Measurements from ENCODE around the gene MATN4.

The MATN4 gene

GRCh38 chr20:45294659-45295058 is 13.4 kb downstream of the MATN4 start:
- no peak overlapping the region for H3K27ac ChIP-seq (ENCODE audit: low read depth, low read length)
- no peaks in the 10 kb centered on the region for H3F3A ChIP-seq (ENCODE audit: insufficient read depth)
- no peaks in the 10 kb centered on the region for H3K9me3 ChIP-seq (ENCODE audit: insufficient read depth, low read length)
- no peaks in the 10 kb centered on the region for H3K9me2 ChIP-seq (replicated peaks; ENCODE audit: insufficient read depth, low read length)
- no peaks in the 10 kb centered on the region for H3K79me2 ChIP-seq (ENCODE audit: insufficient read depth, low read length)
- no peak overlapping the region for H3K4me3 ChIP-seq (ENCODE audit: insufficient read depth, low read length, poor library complexity, severe bottlenecking)
- H4K20me1 ChIP-seq (ENCODE audit: low read depth, low read length), result no peaks in the 10 kb centered on the region
- no peaks in the 10 kb centered on the region for H3K36me3 ChIP-seq (ENCODE audit: low read length)
- no peaks in the 10 kb centered on the region for H3K27me3 ChIP-seq (ENCODE audit: low read length)
- H3K4me2 ChIP-seq (ENCODE audit: low read depth, low read length, poor library complexity, severe bottlenecking), result no peak overlapping the region
- TF ChIP-seq EZH2phosphoT487 (conservative IDR thresholded peaks at IDR 0.05; ENCODE audit: low read length) (no peak), CTCF (IDR thresholded peaks at IDR 0.05; ENCODE audit: insufficient read depth, low read length, poor library complexity, severe bottlenecking) (no peak)
- no peak overlapping the region for H2AFZ ChIP-seq (ENCODE audit: low read depth, low read length, severe bottlenecking)
- H3K9ac ChIP-seq (ENCODE audit: low read length), result no peak overlapping the region

GRCh38 chr20:45294003-45294368 is 14.1 kb downstream of the MATN4 start:
- Histone ChIP-seq H2AFZ (ENCODE audit: low read depth, low read length, severe bottlenecking) (no peak overlapping the region), H4K20me1 (ENCODE audit: low read depth, low read length) (no peaks in the 10 kb centered on the region), H3K9ac (ENCODE audit: low read length) (no peak overlapping the region), H3K4me3 (ENCODE audit: insufficient read depth, low read length, poor library complexity, severe bottlenecking) (no peak overlapping the region), H3K4me2 (ENCODE audit: low read depth, low read length, poor library complexity, severe bottlenecking) (no peak overlapping the region), H3K27me3 (ENCODE audit: low read length) (no peaks in the 10 kb centered on the region), H3K36me3 (ENCODE audit: low read length) (no peaks in the 10 kb centered on the region), H3K27ac (ENCODE audit: low read depth, low read length) (no peak overlapping the region), H3F3A (ENCODE audit: insufficient read depth) (no peaks in the 10 kb centered on the region), H3K79me2 (ENCODE audit: insufficient read depth, low read length) (no peaks in the 10 kb centered on the region), H3K9me3 (ENCODE audit: insufficient read depth, low read length) (no peaks in the 10 kb centered on the region), H3K9me2 (replicated peaks; ENCODE audit: insufficient read depth, low read length) (no peaks in the 10 kb centered on the region)
- TF ChIP-seq EZH2phosphoT487 (conservative IDR thresholded peaks at IDR 0.05; ENCODE audit: low read length), result no peak
- TF ChIP-seq CTCF (IDR thresholded peaks at IDR 0.05; ENCODE audit: insufficient read depth, low read length, poor library complexity, severe bottlenecking), result no peak

- Histone ChIP-seq H3K4me2 (ENCODE audit: low read depth, low read length, poor library complexity, severe bottlenecking) (peak overlapping the region; percentile 31), H3K9me2 (replicated peaks; ENCODE audit: insufficient read depth, low read length) (no peaks in the 10 kb centered on the region), H3K4me3 (ENCODE audit: insufficient read depth, low read length, poor library complexity, severe bottlenecking) (peak overlapping the region; percentile 26), H3K27me3 (ENCODE audit: low read length) (no peaks in the 10 kb centered on the region), H3K79me2 (ENCODE audit: insufficient read depth, low read length) (no peaks in the 10 kb centered on the region), H3K9me3 (ENCODE audit: insufficient read depth, low read length) (no peaks in the 10 kb centered on the region), H4K20me1 (ENCODE audit: low read depth, low read length) (no peaks in the 10 kb centered on the region), H3K9ac (ENCODE audit: low read length) (peak overlapping the region; percentile 27; the same call in 1 of the 2 replicates), H2AFZ (ENCODE audit: low read depth, low read length, severe bottlenecking) (peak overlapping the region; percentile 36), H3K27ac (ENCODE audit: low read depth, low read length) (no peak overlapping the region), H3F3A (ENCODE audit: insufficient read depth) (no peaks in the 10 kb centered on the region), H3K36me3 (ENCODE audit: low read length) (no peaks in the 10 kb centered on the region)
- TF ChIP-seq EZH2phosphoT487 (conservative IDR thresholded peaks at IDR 0.05; ENCODE audit: low read length) (no peak), CTCF (IDR thresholded peaks at IDR 0.05; ENCODE audit: insufficient read depth, low read length, poor library complexity, severe bottlenecking) (peak; percentile 42)
Measured at GRCh38 chr20:45293041-45294002, 14.8 kb downstream of the MATN4 start.
